ENCODE data around the gene DPP6.

DNA sequence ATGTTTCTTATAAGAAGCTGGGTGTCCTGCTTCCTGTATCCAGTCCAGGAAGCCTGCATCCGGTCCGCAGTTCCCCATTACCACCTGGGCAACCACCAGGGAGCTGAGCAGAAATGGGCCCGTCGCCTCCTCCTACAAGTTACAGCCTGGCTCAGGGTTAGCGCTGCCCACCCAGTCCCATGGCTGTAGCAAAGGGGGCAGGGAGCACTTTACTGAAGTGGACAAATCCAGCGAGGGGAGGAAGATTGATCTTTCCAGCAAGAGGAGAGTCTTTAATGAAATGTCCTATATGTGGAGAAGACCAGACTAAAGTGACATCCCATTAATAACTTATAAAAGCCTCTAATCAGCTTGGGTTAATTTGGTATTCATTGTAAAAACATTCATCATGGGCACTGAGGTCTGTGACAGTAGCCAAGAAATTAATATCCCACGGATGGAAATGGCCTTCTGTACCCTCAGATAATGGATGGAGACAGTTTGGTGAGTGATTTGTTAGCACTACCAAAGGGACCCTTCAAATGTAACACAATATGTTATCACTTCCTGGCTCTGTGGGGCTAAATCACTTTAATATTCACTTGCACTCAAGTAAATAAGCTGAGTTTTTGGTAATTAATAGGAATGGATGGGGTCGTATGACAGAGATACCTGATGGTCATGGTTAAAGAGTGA, 627.3 kb downstream of the DPP6 start:
- TF ChIP-seq, protein P1, sequence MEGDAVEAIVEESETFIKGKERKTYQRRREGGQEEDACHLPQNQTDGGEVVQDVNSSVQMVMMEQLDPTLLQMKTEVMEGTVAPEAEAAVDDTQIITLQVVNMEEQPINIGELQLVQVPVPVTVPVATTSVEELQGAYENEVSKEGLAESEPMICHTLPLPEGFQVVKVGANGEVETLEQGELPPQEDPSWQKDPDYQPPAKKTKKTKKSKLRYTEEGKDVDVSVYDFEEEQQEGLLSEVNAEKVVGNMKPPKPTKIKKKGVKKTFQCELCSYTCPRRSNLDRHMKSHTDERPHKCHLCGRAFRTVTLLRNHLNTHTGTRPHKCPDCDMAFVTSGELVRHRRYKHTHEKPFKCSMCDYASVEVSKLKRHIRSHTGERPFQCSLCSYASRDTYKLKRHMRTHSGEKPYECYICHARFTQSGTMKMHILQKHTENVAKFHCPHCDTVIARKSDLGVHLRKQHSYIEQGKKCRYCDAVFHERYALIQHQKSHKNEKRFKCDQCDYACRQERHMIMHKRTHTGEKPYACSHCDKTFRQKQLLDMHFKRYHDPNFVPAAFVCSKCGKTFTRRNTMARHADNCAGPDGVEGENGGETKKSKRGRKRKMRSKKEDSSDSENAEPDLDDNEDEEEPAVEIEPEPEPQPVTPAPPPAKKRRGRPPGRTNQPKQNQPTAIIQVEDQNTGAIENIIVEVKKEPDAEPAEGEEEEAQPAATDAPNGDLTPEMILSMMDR (conservative IDR thresholded peaks at IDR 0.05 in 1 of 2, IDR thresholded peaks at IDR 0.05 in 1 of 2; ENCODE audit: extremely low read depth in 1 of 2, insufficient read depth in 1 of 2, low read depth in 1 of 2, low read length in 2 of 2), result no peak
- TF ChIP-seq EZH2 (IDR thresholded peaks at IDR 0.05; ENCODE audit: borderline replicate concordance, low read length), result no peak
